ENCODE results near the gene NLGN1. TPM values are rescaled to one million over a fixed set of nuclear protein-coding genes. Genes with fewer than 3 reads are reported as not detected.

NLGN1 gene
- total and polyA plus RNA-seq, 2 of the 8 experiments (the other 6 are each of a cell fraction or from before 2014, with no cell fraction given), result 7.8 to 14.8 TPM

- no peak overlapping the region for H3K4ac ChIP-seq (replicated peaks; ENCODE audit: insufficient read length, low read depth, low read length)
- peak overlapping the region; percentile 75 for H2BK120ac ChIP-seq (replicated peaks; ENCODE audit: low read depth, low read length)
- H3K4me1 ChIP-seq (replicated peaks in 1 of 4; ENCODE audit: control insufficient read depth in 3 of 4, insufficient read depth in 4 of 4, low read length in 3 of 4), result peaks cover 0 to 7% (median 1%) of the 10 kb centered on the region in 4 experiments; a peak in 2 of 7 replicates
- H3K9me3 ChIP-seq (ENCODE audit: insufficient read depth in 2 of 2, low read depth in 1 of 2, low read length in 1 of 2), result no peaks in the 10 kb centered on the region
- no peak overlapping the region for H4K8ac ChIP-seq (ENCODE audit: extremely low read depth, insufficient read depth, low read length)
- ChIA-PET POLR2A (ENCODE audit: partially characterized antibody) (no interaction called here), CTCF (ENCODE audit: partially characterized antibody) (no interaction called here)
- H2AFZ ChIP-seq (ENCODE audit: low read length), result no peak overlapping the region
- H3K9ac ChIP-seq (replicated peaks in 1 of 4; ENCODE audit: extremely low read depth in 1 of 4, low read depth in 3 of 4, low read length in 3 of 4), result no peak overlapping the region
- no peak overlapping the region for H2BK15ac ChIP-seq (ENCODE audit: low read length)
- DNase-seq (ENCODE audit: low read depth in 1 of 2, low spot score in 2 of 2) (no peak), FAIRE-seq (no peak)
- H4K5ac ChIP-seq (ENCODE audit: insufficient read length, low read depth, low read length), result no peak overlapping the region
- H4K91ac ChIP-seq (replicated peaks; ENCODE audit: insufficient read length, low read length), result no peak overlapping the region
- H2AK5ac ChIP-seq (ENCODE audit: low read depth, low read length), result no peak overlapping the region
- H3K4me2 ChIP-seq (ENCODE audit: insufficient read depth in 1 of 2, low read depth in 2 of 2, low read length in 2 of 2), result no peak overlapping the region; a peak in 1 of 4 replicates
- no peaks in the 10 kb centered on the region for H3K79me1 ChIP-seq (ENCODE audit: low read depth, low read length)
- no peaks in the 10 kb centered on the region for H4K20me1 ChIP-seq (replicated peaks in 1 of 2; ENCODE audit: control insufficient read depth in 1 of 2, insufficient read depth in 2 of 2, low read length in 2 of 2)
- H3K23ac ChIP-seq (ENCODE audit: insufficient read length), result no peak overlapping the region
- H3K27me3 ChIP-seq (replicated peaks in 1 of 4; ENCODE audit: control insufficient read depth in 3 of 4, extremely low read depth in 1 of 4, insufficient read depth in 3 of 4, low read length in 3 of 4), result no peaks in the 10 kb centered on the region
- H2BK20ac ChIP-seq (ENCODE audit: low read length), result no peak overlapping the region
- no peaks in the 10 kb centered on the region; a peak in 1 of 8 replicates for H3K36me3 ChIP-seq (ENCODE audit: control insufficient read depth in 2 of 4, insufficient read depth in 4 of 4, low read length in 3 of 4)
- H3K56ac ChIP-seq (replicated peaks; ENCODE audit: insufficient read length, low read depth, low read length), result no peak overlapping the region
- no peak overlapping the region for H3K27ac ChIP-seq (ENCODE audit: low read depth, low read length)
- WGBS, 2 experiments (ENCODE audit: extremely low coverage in 1 of 2, insufficient coverage in 1 of 2, insufficient read length in 1 of 2, insufficient replicate concordance in 2 of 2, low coverage in 1 of 2, low lambda C conversion rate in 2 of 2, missing lambda C conversion rate in 1 of 2), result 84% methylated on average over 1 of the region's 1 CpG; no CpG with 5 or more reads in 1 of the 2 experiments
- no peaks in the 10 kb centered on the region for H3K79me2 ChIP-seq (ENCODE audit: control insufficient read depth in 1 of 2, insufficient read depth in 2 of 2, low read length in 2 of 2)
- H2BK5ac ChIP-seq (ENCODE audit: low read depth, low read length), result no peak overlapping the region
- no peak overlapping the region for H3K4me3 ChIP-seq (ENCODE audit: extremely low read depth in 1 of 4, insufficient read depth in 2 of 4, low read depth in 3 of 4, low read length in 4 of 4)
- H3K14ac ChIP-seq (ENCODE audit: insufficient read length), result no peak overlapping the region
- H3K23me2 ChIP-seq (ENCODE audit: low read depth, low read length), result no peaks in the 10 kb centered on the region
- H3K18ac ChIP-seq (ENCODE audit: extremely low read depth, low read length), result no peak overlapping the region
- H2BK12ac ChIP-seq (ENCODE audit: low read depth, low read length), result no peak overlapping the region
- no peak for TF ChIP-seq SP4 (IDR thresholded peaks at IDR 0.05; ENCODE audit: low read length)
- no peak for TF ChIP-seq TAF1 (IDR thresholded peaks at IDR 0.05; ENCODE audit: low read depth, low read length)
- no peak for TF ChIP-seq ZNF274 (IDR thresholded peaks at IDR 0.05; ENCODE audit: borderline replicate concordance, extremely low read depth, low read length)
- TF ChIP-seq ATF2 (IDR thresholded peaks at IDR 0.05; ENCODE audit: low read length), result no peak
- TF ChIP-seq BCL11A (IDR thresholded peaks at IDR 0.05; ENCODE audit: low read depth in 2 of 2, low read length in 2 of 2), result no peak
Measured at GRCh38 chr3:174287705-174288104, 890.2 kb downstream of the NLGN1 start.
